Stimulated activated naive CD4-positive, alpha-beta T cell treated with Interleukin-2 at 50 U/mL for 16 hours (primary cell): ENCODE data around the gene H2AZ1.

Experiments used
- DNase-seq: peaks from one replicate; lab custom pipeline; 2025; lab: John Stamatoyannopoulos, UW

Gene H2AZ1

GRCh38 chr4:99945718-99946355, 4.2 kb downstream of the H2AZ1 start:
- DNase-seq = no peak

DNA sequence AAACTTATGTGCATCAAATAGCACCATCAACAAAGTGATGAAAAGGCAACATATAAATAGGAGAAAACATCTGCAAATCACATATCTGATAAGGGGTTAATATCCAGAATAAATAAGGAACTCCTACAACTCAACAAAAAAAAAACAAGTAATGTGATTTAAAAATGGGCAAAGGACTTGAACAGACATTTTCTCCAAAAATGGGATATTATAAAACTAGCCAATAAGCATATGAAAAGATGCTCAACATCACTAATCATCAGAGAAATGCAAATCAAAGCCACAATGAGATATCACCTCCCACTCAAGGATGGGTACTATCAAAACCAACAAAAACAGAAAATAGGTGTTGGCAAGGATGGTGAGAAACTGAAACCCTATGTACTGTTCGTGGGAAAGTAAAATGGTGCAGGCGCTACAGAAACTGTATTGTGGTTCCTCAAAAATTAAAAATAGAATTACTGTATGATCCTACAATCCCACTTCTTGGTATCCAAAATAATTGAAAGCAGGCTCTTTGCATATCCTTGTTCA, 6.1 kb downstream of the H2AZ1 start:
- DNase-seq = no peak

DNA sequence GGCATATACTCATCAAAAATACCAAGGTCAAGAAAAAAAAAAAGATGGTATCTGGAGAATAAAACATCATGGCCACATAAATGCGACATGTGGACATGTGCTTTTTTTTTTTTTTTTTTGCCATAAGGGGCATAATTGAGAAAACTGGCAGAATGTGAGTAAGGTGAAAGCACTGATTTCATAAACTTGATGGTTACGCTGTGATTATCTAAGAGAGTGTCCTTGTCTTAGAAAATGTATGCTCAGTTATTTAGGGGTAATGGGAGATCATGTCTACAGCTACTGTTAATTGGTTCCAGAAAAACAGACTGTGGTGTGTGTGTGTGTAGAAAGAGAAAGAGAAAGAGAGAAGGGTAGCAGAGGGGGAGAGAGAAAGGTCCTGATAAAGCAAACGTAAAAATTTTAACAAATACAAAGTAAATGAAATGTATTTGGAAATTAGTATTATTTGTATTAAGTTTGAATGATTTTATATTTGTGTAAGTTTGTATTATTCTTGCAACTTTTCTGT, 11.8 kb downstream of the H2AZ1 start:
- DNase-seq = no peak

DNA sequence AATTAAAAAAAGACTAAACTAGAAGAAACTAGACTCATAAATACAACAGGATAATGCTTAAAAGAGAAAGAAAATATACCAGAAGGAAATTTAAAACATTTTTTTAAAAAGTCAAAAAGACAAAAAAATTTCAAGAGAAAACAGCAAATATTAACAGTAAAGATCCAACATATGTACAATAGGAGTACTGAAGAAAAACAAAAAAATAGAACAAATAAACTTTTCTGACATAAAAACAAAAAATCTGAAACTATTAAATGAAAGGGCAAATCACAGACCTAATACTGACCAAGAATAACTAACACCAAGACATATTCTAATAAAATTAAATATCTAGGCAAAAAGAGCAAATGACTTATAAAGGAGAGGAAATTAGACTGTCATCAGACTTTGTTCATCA, 15.2 kb downstream of the H2AZ1 start:
- DNase-seq = no peak

DNA sequence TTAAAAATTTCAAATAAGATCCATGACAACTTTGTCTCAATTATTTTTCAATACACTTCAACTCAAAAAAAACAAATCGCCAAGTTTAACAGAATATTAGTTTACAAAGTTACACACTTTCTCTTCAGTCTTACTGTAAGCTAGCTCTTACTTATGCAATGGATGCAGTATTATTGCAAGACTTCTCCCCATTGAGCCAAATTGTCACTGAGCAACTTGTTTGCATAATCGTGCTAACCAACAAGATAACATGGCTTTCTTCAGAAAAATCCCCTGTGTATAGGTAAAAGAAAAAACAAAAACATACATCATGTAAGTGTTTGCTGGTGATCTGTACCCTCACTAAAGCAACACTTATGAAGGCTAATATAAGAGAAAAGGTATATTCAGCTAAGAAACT, 22.5 kb downstream of the H2AZ1 start:
- no peak for DNase-seq

DNA sequence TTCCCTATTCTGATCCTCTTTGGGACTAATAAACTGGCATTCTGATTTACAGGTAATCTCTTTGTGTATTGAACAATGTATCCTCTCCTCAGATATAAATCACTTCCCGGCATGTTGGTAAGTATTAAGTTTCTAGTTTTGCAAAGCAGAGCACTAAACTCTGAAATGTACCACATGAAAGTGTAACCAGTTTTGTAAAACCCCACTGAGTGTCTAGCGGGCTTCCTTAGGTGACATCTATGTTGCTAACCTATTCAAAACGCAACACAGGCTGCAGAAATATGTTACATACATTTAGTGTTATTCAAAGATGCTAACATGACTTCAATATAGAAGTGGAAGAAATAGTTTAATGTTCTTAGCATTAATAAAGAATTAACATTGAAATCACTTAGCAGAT, 28.9 kb downstream of the H2AZ1 start:
- no peak for DNase-seq

GRCh38 chr4:99918656-99919055, 31.4 kb downstream of the H2AZ1 start:
- no peak for DNase-seq

GRCh38 chr4:99917575-99917974, 32.5 kb downstream of the H2AZ1 start:
- DNase-seq = no peak

DNA sequence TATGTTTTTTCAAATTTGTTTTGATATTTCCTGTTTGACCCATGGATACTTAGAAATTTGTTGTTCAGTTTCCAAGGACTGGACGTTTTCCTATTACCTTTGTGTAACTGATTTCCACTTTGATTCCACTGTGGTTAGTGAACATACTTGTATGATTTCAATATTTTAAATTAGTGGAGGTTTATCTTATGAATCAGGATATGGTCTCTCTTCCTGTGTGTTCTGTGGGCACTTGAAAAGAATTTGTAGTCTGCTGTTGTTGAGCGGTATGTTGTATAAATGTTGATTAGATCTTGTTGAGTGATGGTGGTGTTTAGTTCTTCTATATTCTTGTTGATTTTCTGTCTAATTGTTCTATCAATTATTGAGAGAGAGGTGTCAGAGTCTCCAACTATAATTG, 34.6 kb downstream of the H2AZ1 start:
- no peak for DNase-seq
